Astrocyte (in vitro differentiated cells and primary cell): Measurements from ENCODE around the gene SLC6A12.

Experiments used
- EZH2 ChIP-seq: IDR thresholded peaks from 2 replicates; pipeline ENCODE4 v1.6.1; 2012; ENCODE audit warnings: mild to moderate bottlenecking, low read length, inconsistent platforms; ENCODE audit not compliant: insufficient read depth
- TF ChIP-seq, protein P1 (sequence below): IDR thresholded peaks from 2 replicates; pipeline ENCODE4 v1.5.1; 2011; ENCODE audit warnings: low read depth, mild to moderate bottlenecking, inconsistent platforms, low read length, moderate library complexity; ENCODE audit not compliant: insufficient read depth

GRCh38 chr12:160858-161257, 53.1 kb downstream of the SLC6A12 start:
- TF ChIP-seq, protein P1, sequence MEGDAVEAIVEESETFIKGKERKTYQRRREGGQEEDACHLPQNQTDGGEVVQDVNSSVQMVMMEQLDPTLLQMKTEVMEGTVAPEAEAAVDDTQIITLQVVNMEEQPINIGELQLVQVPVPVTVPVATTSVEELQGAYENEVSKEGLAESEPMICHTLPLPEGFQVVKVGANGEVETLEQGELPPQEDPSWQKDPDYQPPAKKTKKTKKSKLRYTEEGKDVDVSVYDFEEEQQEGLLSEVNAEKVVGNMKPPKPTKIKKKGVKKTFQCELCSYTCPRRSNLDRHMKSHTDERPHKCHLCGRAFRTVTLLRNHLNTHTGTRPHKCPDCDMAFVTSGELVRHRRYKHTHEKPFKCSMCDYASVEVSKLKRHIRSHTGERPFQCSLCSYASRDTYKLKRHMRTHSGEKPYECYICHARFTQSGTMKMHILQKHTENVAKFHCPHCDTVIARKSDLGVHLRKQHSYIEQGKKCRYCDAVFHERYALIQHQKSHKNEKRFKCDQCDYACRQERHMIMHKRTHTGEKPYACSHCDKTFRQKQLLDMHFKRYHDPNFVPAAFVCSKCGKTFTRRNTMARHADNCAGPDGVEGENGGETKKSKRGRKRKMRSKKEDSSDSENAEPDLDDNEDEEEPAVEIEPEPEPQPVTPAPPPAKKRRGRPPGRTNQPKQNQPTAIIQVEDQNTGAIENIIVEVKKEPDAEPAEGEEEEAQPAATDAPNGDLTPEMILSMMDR = no peak
- TF ChIP-seq EZH2 = no peak
